Measurements from ENCODE around the gene APBB1.

GRCh38 chr11:6356503-6357055, 62.3 kb downstream of the APBB1 start:
- TF ChIP-seq POLR2AphosphoS5 (IDR thresholded peaks at IDR 0.05) (no peak), EP300 (conservative IDR thresholded peaks at IDR 0.05; ENCODE audit: poor library complexity, severe bottlenecking) (no peak), CTCF (IDR thresholded peaks at IDR 0.05; ENCODE audit: poor library complexity, severe bottlenecking) (no peak)

All from neural cell (in vitro differentiated cells).